Nephron progenitor cell (in vitro differentiated cells): ENCODE measurements around the gene LARGE2.

Experiments used
- DNase-seq: peaks from one replicate; pipeline ENCODE4 v3.0.0; 2021
- H3K27ac Mint-ChIP-seq: 2 replicates; pipeline ENCODE4 v1.8.0; 2021; ENCODE audit warnings: mild to moderate bottlenecking, moderate library complexity, mixed read lengths
- H3K27me3 Mint-ChIP-seq: 2 replicates; pipeline ENCODE4 v1.8.0; 2021; ENCODE audit warnings: mild to moderate bottlenecking, low read depth, mixed read lengths; ENCODE audit not compliant: poor library complexity
- H3K36me3 Mint-ChIP-seq: 2 replicates; pipeline ENCODE4 v1.8.0; 2021; ENCODE audit warnings: low read depth, mixed read lengths
- H3K4me1 Mint-ChIP-seq: 2 replicates; pipeline ENCODE4 v1.8.0; 2021; ENCODE audit warnings: mixed read lengths
- H3K4me3 Mint-ChIP-seq: 2 replicates; pipeline ENCODE4 v1.8.0; 2021; ENCODE audit warnings: mild to moderate bottlenecking, moderate library complexity, mixed read lengths
- H3K9me3 Mint-ChIP-seq: 2 replicates; pipeline ENCODE4 v1.8.0; 2021; ENCODE audit warnings: mild to moderate bottlenecking, moderate library complexity, mixed read lengths
- CTCF ChIP-seq: fragments of 200-600 bp; sonication (generic); IDR thresholded peaks from 2 replicates; pipeline ENCODE4 v1.5.0; 2021; ENCODE audit warnings: antibody characterized with exemption

LARGE2 gene

GRCh38 chr11:45968901-45969300 is 46.4 kb downstream of the LARGE2 start:
- no peaks in the 10 kb centered on the region for H3K9me3 Mint-ChIP-seq
- no peak overlapping the region for H3K4me3 Mint-ChIP-seq
- H3K36me3 Mint-ChIP-seq: peaks cover 20% of the 10 kb centered on the region
- TF ChIP-seq CTCF: no peak
- H3K27me3 Mint-ChIP-seq: no peaks in the 10 kb centered on the region
- DNase-seq: no peak
- no peak overlapping the region for H3K27ac Mint-ChIP-seq
- peaks cover 28% of the 10 kb centered on the region for H3K4me1 Mint-ChIP-seq

GRCh38 chr11:45973601-45974000 is 51.1 kb downstream of the LARGE2 start:
- Mint-ChIP-seq H3K4me1 (peaks cover 28% of the 10 kb centered on the region), H3K4me3 (no peak overlapping the region), H3K27ac (no peak overlapping the region), H3K9me3 (no peaks in the 10 kb centered on the region), H3K36me3 (peaks cover 25% of the 10 kb centered on the region), H3K27me3 (no peaks in the 10 kb centered on the region)
- TF ChIP-seq CTCF: no peak
- DNase-seq: no peak

- H3K27me3 Mint-ChIP-seq: no peaks in the 10 kb centered on the region
- peaks cover 23% of the 10 kb centered on the region for H3K36me3 Mint-ChIP-seq
- no peaks in the 10 kb centered on the region for H3K9me3 Mint-ChIP-seq
- DNase-seq: no peak
- H3K27ac Mint-ChIP-seq: no peak overlapping the region
- no peak for TF ChIP-seq CTCF
- peaks cover 24% of the 10 kb centered on the region for H3K4me1 Mint-ChIP-seq
- H3K4me3 Mint-ChIP-seq: no peak overlapping the region
Observed at GRCh38 chr11:45974806-45975205, 52.4 kb downstream of the LARGE2 start.
